Heart left ventricle (tissue), 13 donors: ENCODE data around the gene HBA2.
"Not testable (repeated sequence)": the region's sequence is repeated elsewhere in the genome, so short reads cannot be mapped to it uniquely, and the experiment has no call there.

ENCODE experiments used
- POLR2A ChIP-seq, 2 donors: fragments of 450-650 bp; IDR thresholded peaks; one replicate each; pipeline ENCODE4 v1.6.1; 2017; ENCODE audit warnings: antibody characterized with exemption in 2 of 2, mild to moderate bottlenecking in 2 of 2, moderate library complexity in 2 of 2
- TF ChIP-seq, protein P1 (sequence below), 12 donors: fragments of 200-600 bp; sonication (generic) in 4 of 12; IDR thresholded peaks; one replicate each; pipeline versions ENCODE4 v1.5.0 to v1.8.0; 2018 to 2022; ENCODE audit warnings: antibody characterized with exemption in 12 of 12, mild to moderate bottlenecking in 5 of 12
- donor health status: ischemic (EF 13 %, LVEDD 7.1; RV severe dilation, severe dysfunction).
- donor health status: DM: no; HTN: yes; CAD: no.
- donor health status: DM: no; HTN: no; CAD: no.
- donor health status: ischemic (EF 25% LVEDD 6.9; RV normal size, moderate dysfunction).
- donor health status: ischemic (EF 25% LVEDD 5.7; RV mildly dilated, moderate dysfunction).
- donor health status: ischemic (EF 35%, LVEDD 5.7; RV mildly dilated, moderate dysfunction).
- donor health status: nonischemic (EF 11% LVEDD 7.7; RV severe dilation, severe dysfunction).
- donor health status: DM: yes; HTN: yes; CAD: no.
- donor health status: PGD.
- donor health status: ischemic (EF 29% LVEDD 5.4; RV normal size, mild dysfunction).
- donor health status: nonischemic (EF 23%, LVEDD 6.1; RV moderate dilation, normal function).

- TF ChIP-seq, protein P1, sequence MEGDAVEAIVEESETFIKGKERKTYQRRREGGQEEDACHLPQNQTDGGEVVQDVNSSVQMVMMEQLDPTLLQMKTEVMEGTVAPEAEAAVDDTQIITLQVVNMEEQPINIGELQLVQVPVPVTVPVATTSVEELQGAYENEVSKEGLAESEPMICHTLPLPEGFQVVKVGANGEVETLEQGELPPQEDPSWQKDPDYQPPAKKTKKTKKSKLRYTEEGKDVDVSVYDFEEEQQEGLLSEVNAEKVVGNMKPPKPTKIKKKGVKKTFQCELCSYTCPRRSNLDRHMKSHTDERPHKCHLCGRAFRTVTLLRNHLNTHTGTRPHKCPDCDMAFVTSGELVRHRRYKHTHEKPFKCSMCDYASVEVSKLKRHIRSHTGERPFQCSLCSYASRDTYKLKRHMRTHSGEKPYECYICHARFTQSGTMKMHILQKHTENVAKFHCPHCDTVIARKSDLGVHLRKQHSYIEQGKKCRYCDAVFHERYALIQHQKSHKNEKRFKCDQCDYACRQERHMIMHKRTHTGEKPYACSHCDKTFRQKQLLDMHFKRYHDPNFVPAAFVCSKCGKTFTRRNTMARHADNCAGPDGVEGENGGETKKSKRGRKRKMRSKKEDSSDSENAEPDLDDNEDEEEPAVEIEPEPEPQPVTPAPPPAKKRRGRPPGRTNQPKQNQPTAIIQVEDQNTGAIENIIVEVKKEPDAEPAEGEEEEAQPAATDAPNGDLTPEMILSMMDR (IDR thresholded peaks at IDR 0.05) = not testable (repeated sequence)
- TF ChIP-seq POLR2A (IDR thresholded peaks at IDR 0.05) = not testable (repeated sequence)
Observed at GRCh38 chr16:173928-174769, 1.5 kb downstream of the HBA2 start.
